Endothelial cell of umbilical vein (primary cell): ENCODE data around the gene FTSJ1. TPM values are rescaled to one million over a fixed set of nuclear protein-coding genes. Genes with fewer than 3 reads are reported as not detected.

ENCODE experiments used
- BruUV-seq: library from RNA; stranded (reverse); fragments of 400-500 nt; replicated peaks from 2 replicates; lab custom pipeline; 2021; lab: Mats Ljungman, UMichigan
- CTCF ChIA-PET: fragments of 300-600, 350-600 bp; sonication (Branson Sonifier 250); formaldehyde crosslinking; loops from one replicate; lab custom pipeline; 2021; ENCODE audit warnings: antibody characterized with exemption, inconsistent platforms; lab: Charles Lee
- POLR2A ChIA-PET: fragments of 300-600, 350-600 bp; sonication (Branson Sonifier 250); formaldehyde crosslinking; loops from one replicate; lab custom pipeline; 2021; ENCODE audit warnings: antibody characterized with exemption, inconsistent platforms; lab: Charles Lee
- DNase-seq: peaks from one replicate; pipeline ENCODE4 v3.0.0-alpha.2; 2011; ENCODE audit warnings: low read depth, low spot score
- FAIRE-seq: peaks from 2 replicates; lab custom pipeline; 2011; peaks lifted over from hg19 to GRCh38; lab: Jason Lieb, UNC
- H2AFZ ChIP-seq: 2 replicates; pipeline ENCODE4 v1.6.0; 2012; ENCODE audit warnings: low read depth, low read length, control low read depth, inconsistent platforms
- H3K27ac ChIP-seq: 2 replicates; pipeline ENCODE4 v1.5.1; 2011; ENCODE audit warnings: low read depth, mild to moderate bottlenecking, control low read depth, low read length, moderate library complexity; ENCODE audit not compliant: insufficient read depth
- H3K27me3 ChIP-seq, 2 experiments: 2 replicates each; pipeline versions ENCODE4 v1.6.0 to v1.6.1; 2011; ENCODE audit warnings: low read length in 2 of 2, mixed read lengths in 1 of 2; ENCODE audit not compliant: control insufficient read depth in 2 of 2, insufficient read depth in 2 of 2
- H3K36me3 ChIP-seq, 2 experiments: 2 replicates in 1 of 2; 3 replicates in 1 of 2; pipeline ENCODE4 v1.5.1; 2011; ENCODE audit warnings: low read length in 2 of 2, mild to moderate bottlenecking in 1 of 2, moderate library complexity in 1 of 2; ENCODE audit not compliant: control insufficient read depth in 2 of 2, insufficient read depth in 2 of 2; ENCODE audit errors: extremely low read depth in 1 of 2
- H3K4me1 ChIP-seq: 3 replicates; pipeline ENCODE4 v1.5.1; 2011; ENCODE audit warnings: mild to moderate bottlenecking, low read length; ENCODE audit not compliant: control insufficient read depth, insufficient read depth; ENCODE audit errors: extremely low read depth
- H3K4me2 ChIP-seq: 2 replicates; pipeline ENCODE4 v1.6.1; 2011; ENCODE audit warnings: low read length, control low read depth, mixed read lengths; ENCODE audit not compliant: insufficient read depth
- H3K4me3 ChIP-seq, 3 experiments: fragments of 200-600 bp in 1 of 3; sonication (generic), shearing (Covaris generic) in 1 of 3; replicated peaks in 1 of 3; 2 replicates each; pipeline ENCODE4 v1.5.1; 2011 to 2016; ENCODE audit warnings: control low read depth in 3 of 3, low read length in 3 of 3, mild to moderate bottlenecking in 2 of 3, inconsistent platforms in 1 of 3, low read depth in 1 of 3, moderate library complexity in 1 of 3; ENCODE audit not compliant: insufficient read depth in 1 of 3
- H3K79me2 ChIP-seq: 2 replicates; pipeline ENCODE4 v1.6.0; 2012; ENCODE audit warnings: low read length, inconsistent platforms; ENCODE audit not compliant: control insufficient read depth, insufficient read depth
- H3K9ac ChIP-seq: replicated peaks from 2 replicates; pipeline ENCODE3; 2011; ENCODE audit warnings: low read length, control low read depth; ENCODE audit not compliant: insufficient read depth; ENCODE audit errors: extremely low read depth
- H3K9me1 ChIP-seq: replicated peaks from 3 replicates; pipeline ENCODE4 v1.6.0; 2011; ENCODE audit warnings: mild to moderate bottlenecking, low read length; ENCODE audit not compliant: control insufficient read depth, insufficient read depth; ENCODE audit errors: extremely low read depth
- H3K9me3 ChIP-seq: replicated peaks from 2 replicates; pipeline ENCODE4 v1.5.1; 2012; ENCODE audit warnings: low read length, inconsistent platforms; ENCODE audit not compliant: control insufficient read depth, insufficient read depth
- H4K20me1 ChIP-seq: replicated peaks from 2 replicates; pipeline ENCODE3; 2011; ENCODE audit warnings: mild to moderate bottlenecking, low read length; ENCODE audit not compliant: control insufficient read depth, insufficient read depth; ENCODE audit errors: extremely low read depth
- EZH2 ChIP-seq: IDR thresholded peaks from 2 replicates; pipeline ENCODE4 v1.6.1; 2012; ENCODE audit warnings: borderline replicate concordance, low read depth, mild to moderate bottlenecking, moderate library complexity, low read length, inconsistent platforms; ENCODE audit not compliant: severe bottlenecking
- FOS ChIP-seq: IDR thresholded peaks from 2 replicates; pipeline ENCODE4 v1.6.1; 2011; ENCODE audit warnings: mild to moderate bottlenecking, low read length, moderate library complexity, borderline replicate concordance; ENCODE audit not compliant: insufficient read depth
- GATA2 ChIP-seq: IDR thresholded peaks from 2 replicates; pipeline ENCODE4 v1.7.0; 2011; ENCODE audit warnings: low read depth, mild to moderate bottlenecking, moderate library complexity, mixed read lengths, low read length; ENCODE audit not compliant: insufficient read length, insufficient read depth
- JUN ChIP-seq: IDR thresholded peaks from 2 replicates; pipeline ENCODE4 v1.6.1; 2011; ENCODE audit warnings: borderline replicate concordance, low read depth; ENCODE audit not compliant: insufficient read length, insufficient read depth
- MYC ChIP-seq: IDR thresholded peaks from one replicate; pipeline ENCODE4 v1.6.1; 2011; ENCODE audit warnings: mild to moderate bottlenecking, low read depth, low read length
- POLR2A ChIP-seq: IDR thresholded peaks from 2 replicates; pipeline ENCODE4 v1.6.1; 2012; ENCODE audit warnings: low read depth, mild to moderate bottlenecking, control low read depth, low read length
- POLR2AphosphoS5 ChIP-seq: IDR thresholded peaks from 2 replicates; pipeline ENCODE4 v1.6.1; 2012; ENCODE audit warnings: low read depth, mild to moderate bottlenecking, control low read depth, low read length, moderate library complexity; ENCODE audit not compliant: insufficient read depth
- dilution Hi-C: fragments of 300-500 bp; cut with MboI; formaldehyde crosslinking; loops from one replicate; pipeline ENCODE4 v1.15.0; 2019; ENCODE audit warnings: low sequenced_read_pairs; ENCODE audit not compliant: extremely low pct_ligation_motif_present
- intact Hi-C: fragments of 100-400 bp; cut with micrococcal nuclease; formaldehyde crosslinking; loops from one replicate; pipeline ENCODE4 v1.10.0; 2022
- polyA plus RNA-seq, 4 experiments: library from polyadenylated mRNA; depleted of rRNA in 3 of 4; stranded (reverse) in 3 of 4; unstranded in 1 of 4; fragments of >200 nt; gene quantifications; 2 replicates each; pipeline versions ENCODE4 v1.2.1 to v1.2.3, GENCODE V29; 2011 to 2012; ENCODE audit warnings: missing spikeins in 1 of 4
- total RNA-seq: library from RNA; stranded (reverse); gene quantifications from 2 replicates; pipeline ENCODE4 v1.2.3, GENCODE V29; 2021
- TF ChIP-seq, protein P1 (sequence below): IDR thresholded peaks from 2 replicates; pipeline ENCODE4 v1.6.1; 2011; ENCODE audit not compliant: insufficient read depth, insufficient read length
- TF ChIP-seq, protein P2 (sequence below), 2 donors: IDR thresholded peaks; 1 replicate in 1 of 2; 2 replicates in 1 of 2; pipeline ENCODE4 v1.5.1; 2011; ENCODE audit warnings: low read length in 2 of 2, mild to moderate bottlenecking in 2 of 2, moderate library complexity in 2 of 2, control low read depth in 1 of 2, inconsistent platforms in 1 of 2, low read depth in 1 of 2; ENCODE audit not compliant: insufficient read depth in 1 of 2; ENCODE audit errors: extremely low read depth in 1 of 2

The FTSJ1 gene
- total and polyA plus RNA-seq, 2 donors (not counting 3 experiments of a cell fraction or from before 2014, with no cell fraction given) = 59.9 to 63.9 TPM

GRCh38 chrX:48497871-48498270 is 21.9 kb downstream of the FTSJ1 start:
- Histone ChIP-seq H3K4me1 (peaks cover 8% of the 10 kb centered on the region), H3K27me3 (no peaks in the 10 kb centered on the region), H3K9me3 (no peaks in the 10 kb centered on the region), H4K20me1 (no peaks in the 10 kb centered on the region), H3K4me2 (no peak overlapping the region), H3K36me3 (no peaks in the 10 kb centered on the region), H3K79me2 (no peaks in the 10 kb centered on the region), H3K4me3 (no peak overlapping the region), H3K27ac (no peak overlapping the region), H3K9ac (no peak overlapping the region), H2AFZ (no peak overlapping the region), H3K9me1 (no peaks in the 10 kb centered on the region)
- TF ChIP-seq EZH2 = no peak
- TF ChIP-seq MYC = no peak
- no peak for TF ChIP-seq POLR2A
- no peak for TF ChIP-seq POLR2AphosphoS5
- no peak for TF ChIP-seq JUN
- no peak for TF ChIP-seq FOS
- TF ChIP-seq, protein P1, sequence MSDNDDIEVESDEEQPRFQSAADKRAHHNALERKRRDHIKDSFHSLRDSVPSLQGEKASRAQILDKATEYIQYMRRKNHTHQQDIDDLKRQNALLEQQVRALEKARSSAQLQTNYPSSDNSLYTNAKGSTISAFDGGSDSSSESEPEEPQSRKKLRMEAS = no peak
- TF ChIP-seq, protein P2, sequence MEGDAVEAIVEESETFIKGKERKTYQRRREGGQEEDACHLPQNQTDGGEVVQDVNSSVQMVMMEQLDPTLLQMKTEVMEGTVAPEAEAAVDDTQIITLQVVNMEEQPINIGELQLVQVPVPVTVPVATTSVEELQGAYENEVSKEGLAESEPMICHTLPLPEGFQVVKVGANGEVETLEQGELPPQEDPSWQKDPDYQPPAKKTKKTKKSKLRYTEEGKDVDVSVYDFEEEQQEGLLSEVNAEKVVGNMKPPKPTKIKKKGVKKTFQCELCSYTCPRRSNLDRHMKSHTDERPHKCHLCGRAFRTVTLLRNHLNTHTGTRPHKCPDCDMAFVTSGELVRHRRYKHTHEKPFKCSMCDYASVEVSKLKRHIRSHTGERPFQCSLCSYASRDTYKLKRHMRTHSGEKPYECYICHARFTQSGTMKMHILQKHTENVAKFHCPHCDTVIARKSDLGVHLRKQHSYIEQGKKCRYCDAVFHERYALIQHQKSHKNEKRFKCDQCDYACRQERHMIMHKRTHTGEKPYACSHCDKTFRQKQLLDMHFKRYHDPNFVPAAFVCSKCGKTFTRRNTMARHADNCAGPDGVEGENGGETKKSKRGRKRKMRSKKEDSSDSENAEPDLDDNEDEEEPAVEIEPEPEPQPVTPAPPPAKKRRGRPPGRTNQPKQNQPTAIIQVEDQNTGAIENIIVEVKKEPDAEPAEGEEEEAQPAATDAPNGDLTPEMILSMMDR (IDR thresholded peaks at IDR 0.05; ENCODE audit: extremely low read depth in 1 of 2, insufficient read depth in 1 of 2, low read depth in 1 of 2, low read length in 2 of 2) = no peak
- no peak for TF ChIP-seq GATA2
- dilution Hi-C loops (no loop called here), intact Hi-C loops (no loop called here)
- BruUV-seq = no TSS peak
- ChIA-PET CTCF (no interaction called here), POLR2A (no interaction called here)
- no peak for FAIRE-seq
- no peak for DNase-seq
